ENCODE data around the gene DNMT3L.
"Not testable (repeated sequence)": the region's sequence is repeated elsewhere in the genome, so short reads cannot be mapped to it uniquely, and the experiment has no call there.

Gene DNMT3L

DNA sequence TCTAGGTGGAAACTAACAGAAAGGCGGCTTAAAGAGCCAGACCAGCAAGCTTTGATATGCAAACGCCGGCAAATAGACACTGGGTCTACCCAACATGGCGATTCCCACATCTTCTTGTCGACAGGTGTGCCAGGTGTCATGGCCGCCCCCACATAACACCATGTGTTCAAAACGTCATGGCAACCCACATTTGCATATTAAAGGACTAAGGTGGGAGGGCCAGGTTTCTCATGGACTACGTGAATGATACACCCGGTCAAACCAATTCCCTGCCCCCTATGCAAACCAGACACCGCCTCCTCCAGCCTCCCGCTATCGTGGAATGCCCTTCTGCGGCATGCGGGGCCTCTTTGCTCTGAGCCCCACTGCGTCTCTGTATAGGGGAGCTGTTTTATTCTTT is 62.2 kb downstream of the DNMT3L start:
- TF ChIP-seq, protein P1, sequence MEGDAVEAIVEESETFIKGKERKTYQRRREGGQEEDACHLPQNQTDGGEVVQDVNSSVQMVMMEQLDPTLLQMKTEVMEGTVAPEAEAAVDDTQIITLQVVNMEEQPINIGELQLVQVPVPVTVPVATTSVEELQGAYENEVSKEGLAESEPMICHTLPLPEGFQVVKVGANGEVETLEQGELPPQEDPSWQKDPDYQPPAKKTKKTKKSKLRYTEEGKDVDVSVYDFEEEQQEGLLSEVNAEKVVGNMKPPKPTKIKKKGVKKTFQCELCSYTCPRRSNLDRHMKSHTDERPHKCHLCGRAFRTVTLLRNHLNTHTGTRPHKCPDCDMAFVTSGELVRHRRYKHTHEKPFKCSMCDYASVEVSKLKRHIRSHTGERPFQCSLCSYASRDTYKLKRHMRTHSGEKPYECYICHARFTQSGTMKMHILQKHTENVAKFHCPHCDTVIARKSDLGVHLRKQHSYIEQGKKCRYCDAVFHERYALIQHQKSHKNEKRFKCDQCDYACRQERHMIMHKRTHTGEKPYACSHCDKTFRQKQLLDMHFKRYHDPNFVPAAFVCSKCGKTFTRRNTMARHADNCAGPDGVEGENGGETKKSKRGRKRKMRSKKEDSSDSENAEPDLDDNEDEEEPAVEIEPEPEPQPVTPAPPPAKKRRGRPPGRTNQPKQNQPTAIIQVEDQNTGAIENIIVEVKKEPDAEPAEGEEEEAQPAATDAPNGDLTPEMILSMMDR (IDR thresholded peaks at IDR 0.05; ENCODE audit: low read depth, low read length, missing control alignments), result no peak
- in situ Hi-C loops (cut with HindIII; ENCODE audit: low sequenced_read_pairs), result no loop called here

DNA sequence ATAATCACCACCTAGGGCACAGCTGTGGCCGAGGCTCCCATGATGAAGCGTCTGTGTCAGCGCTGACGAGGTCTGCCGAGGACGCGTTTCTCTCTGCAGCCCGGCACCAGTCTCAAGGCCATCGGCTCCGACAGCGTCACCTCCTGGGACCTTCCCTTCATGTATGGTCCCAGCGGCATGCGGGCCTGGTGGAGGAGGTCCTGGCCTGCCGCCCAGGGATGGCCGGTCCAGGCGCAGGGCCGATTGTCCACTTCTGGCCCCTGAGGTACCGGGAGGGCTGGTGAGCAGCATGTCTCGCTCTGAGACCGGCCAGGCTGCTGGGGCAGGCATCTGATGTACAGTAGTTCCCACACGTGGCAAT is 64.6 kb downstream of the DNMT3L start:
- not testable (repeated sequence) for H3K4me3 ChIP-seq (ENCODE audit: low read depth, low read length); DNase-seq (ENCODE audit: low read depth)

More for the DNA sequence above, 62.2 kb downstream of the DNMT3L start:
- no peak for DNase-seq (ENCODE audit: low read depth)
- H3K4me3 ChIP-seq (ENCODE audit: low read depth, low read length), result no peak overlapping the region

More for the DNA sequence above, 64.6 kb downstream of the DNMT3L start:
- in situ Hi-C loops (cut with HindIII; ENCODE audit: low sequenced_read_pairs), result not testable (repeated sequence)
